Uterus (tissue), 2 donors: ENCODE results near the gene ITPR1.

Experiments
- POLR2A ChIP-seq, 2 donors: fragments of 450-650 bp; IDR thresholded peaks; one replicate each; pipeline ENCODE4 v1.6.1; 2016; ENCODE audit warnings: antibody characterized with exemption in 2 of 2, mild to moderate bottlenecking in 1 of 2, moderate library complexity in 1 of 2
- TF ChIP-seq, protein P1 (sequence below), 4 experiments: fragments of 200-600 bp in 2 of 4; fragments of 450-650 bp in 2 of 4; sonication (generic) in 2 of 4; IDR thresholded peaks; one replicate each; pipeline ENCODE4 v1.5.1; 2016 to 2019; ENCODE audit warnings: antibody characterized with exemption in 4 of 4, mild to moderate bottlenecking in 2 of 4, moderate library complexity in 1 of 4

DNA sequence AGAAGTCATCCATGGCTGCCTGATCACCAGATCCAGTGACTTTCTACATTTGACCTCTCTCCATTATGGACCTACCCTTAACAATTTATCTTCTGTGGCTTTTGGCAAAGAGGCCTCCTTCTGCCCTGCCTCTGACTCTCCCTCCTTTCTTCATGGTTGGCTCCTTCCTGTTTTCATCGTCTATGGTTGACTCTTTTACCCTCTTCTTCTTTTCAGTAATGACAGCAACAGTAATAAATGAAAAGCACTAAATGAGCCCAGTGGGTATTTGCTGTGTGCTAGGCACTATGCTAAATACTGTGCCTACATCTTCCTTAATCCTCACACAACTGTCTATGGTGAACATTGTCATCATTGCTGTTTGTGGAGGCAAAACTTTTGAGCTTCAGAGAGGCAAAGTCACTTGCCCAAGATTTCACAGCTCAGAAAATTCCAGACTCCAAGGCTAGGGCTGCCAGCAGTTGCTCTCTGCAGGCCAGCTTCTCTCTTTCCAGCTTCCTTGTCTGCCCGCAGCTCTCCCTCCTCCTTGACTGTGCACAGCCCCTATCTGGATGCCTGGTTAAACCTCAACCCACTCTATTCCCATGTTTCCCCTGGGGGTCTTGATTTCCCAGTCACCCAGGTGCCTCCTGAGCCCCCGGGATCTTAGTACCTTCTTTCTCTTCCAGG lies 24.6 kb downstream of the ITPR1 start:
- TF ChIP-seq, protein P1, sequence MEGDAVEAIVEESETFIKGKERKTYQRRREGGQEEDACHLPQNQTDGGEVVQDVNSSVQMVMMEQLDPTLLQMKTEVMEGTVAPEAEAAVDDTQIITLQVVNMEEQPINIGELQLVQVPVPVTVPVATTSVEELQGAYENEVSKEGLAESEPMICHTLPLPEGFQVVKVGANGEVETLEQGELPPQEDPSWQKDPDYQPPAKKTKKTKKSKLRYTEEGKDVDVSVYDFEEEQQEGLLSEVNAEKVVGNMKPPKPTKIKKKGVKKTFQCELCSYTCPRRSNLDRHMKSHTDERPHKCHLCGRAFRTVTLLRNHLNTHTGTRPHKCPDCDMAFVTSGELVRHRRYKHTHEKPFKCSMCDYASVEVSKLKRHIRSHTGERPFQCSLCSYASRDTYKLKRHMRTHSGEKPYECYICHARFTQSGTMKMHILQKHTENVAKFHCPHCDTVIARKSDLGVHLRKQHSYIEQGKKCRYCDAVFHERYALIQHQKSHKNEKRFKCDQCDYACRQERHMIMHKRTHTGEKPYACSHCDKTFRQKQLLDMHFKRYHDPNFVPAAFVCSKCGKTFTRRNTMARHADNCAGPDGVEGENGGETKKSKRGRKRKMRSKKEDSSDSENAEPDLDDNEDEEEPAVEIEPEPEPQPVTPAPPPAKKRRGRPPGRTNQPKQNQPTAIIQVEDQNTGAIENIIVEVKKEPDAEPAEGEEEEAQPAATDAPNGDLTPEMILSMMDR (IDR thresholded peaks at IDR 0.05) = no peak
- no peak for TF ChIP-seq POLR2A (IDR thresholded peaks at IDR 0.05)
